ENCODE data around the gene CALHM4.
"Not testable (repeated sequence)": the region's sequence is repeated elsewhere in the genome, so short reads cannot be mapped to it uniquely, and the experiment has no call there.

CALHM4 gene

DNA sequence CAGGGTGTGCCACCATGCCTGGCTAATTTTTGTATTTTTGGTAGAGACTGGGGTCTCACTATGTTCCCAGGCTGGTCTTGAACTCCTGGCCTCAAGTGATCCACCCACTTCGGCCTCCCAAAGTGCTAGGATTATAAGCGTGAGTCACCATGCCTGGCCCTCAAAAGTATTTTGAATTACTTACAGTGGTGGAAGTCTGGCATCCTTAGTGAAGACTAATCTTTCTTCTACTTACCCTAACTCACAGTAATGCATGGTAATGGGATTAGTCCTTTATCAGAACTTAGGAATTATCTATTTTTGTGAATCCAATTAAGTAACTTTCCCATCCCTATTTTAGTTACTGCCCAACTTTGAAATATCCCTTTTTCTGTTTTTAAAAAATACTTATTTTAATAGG is 21.7 kb downstream of the CALHM4 start:
- no peak for DNase-seq (ENCODE audit: low read depth in 2 of 2)

DNA sequence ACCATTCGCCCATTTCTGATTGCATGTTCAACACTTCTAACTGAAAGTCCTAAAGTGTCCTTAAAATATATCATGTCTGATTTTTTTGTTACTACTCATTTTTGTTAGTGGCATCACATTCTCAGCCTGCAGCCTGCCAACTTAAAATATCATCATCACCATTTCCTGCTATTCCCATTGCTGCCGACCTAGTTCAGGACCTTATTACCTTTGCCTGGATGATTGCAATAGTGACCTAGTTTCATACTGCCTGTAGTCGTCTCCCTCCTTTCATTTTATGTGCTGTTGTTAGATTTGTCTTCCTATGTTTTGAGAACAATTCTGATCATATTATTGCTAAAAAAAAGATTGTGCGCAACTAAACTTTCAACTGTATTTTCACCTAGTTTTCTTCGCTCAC is 23.9 kb downstream of the CALHM4 start:
- DNase-seq (ENCODE audit: low read depth in 2 of 2), result no peak

DNA sequence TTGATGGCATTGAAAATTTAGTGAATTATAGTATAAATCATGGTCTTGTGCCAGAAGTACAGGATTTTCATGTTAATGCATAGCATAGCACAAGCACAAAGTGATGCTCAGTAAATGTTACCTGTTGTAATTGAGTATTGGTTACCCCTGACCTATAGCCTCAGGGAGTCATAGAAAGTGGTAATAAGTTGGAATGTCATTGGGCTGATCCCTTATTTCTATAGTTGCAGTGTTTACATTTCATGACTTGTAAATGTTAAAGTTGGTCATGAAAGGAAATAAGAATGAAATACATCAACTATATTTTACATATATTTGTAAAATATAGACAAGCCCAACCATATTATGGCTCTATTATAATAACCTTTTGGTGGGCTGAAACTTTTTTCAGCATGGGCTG is 24.8 kb downstream of the CALHM4 start:
- DNase-seq (ENCODE audit: low read depth in 2 of 2), result no peak

DNA sequence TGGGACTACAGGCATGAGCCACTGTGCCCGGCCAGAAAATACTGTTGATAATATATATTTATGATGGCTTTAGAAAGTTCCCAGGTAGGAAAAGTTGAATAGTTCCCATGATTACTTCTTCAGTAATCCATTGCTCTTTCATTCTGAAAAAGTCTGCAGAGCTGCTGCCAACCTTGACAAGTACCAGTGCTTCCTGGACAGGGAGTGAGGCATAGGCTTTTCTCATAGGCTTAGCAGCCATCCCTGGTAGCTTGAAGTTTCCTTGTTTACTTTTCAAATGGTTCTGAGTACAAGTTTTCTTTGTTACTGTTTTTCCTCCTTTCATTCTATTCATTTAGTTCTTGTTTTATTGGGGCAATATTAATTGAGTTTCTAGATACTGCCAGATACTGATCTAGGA is 25.6 kb downstream of the CALHM4 start:
- no peak for DNase-seq (ENCODE audit: low read depth in 2 of 2)

DNA sequence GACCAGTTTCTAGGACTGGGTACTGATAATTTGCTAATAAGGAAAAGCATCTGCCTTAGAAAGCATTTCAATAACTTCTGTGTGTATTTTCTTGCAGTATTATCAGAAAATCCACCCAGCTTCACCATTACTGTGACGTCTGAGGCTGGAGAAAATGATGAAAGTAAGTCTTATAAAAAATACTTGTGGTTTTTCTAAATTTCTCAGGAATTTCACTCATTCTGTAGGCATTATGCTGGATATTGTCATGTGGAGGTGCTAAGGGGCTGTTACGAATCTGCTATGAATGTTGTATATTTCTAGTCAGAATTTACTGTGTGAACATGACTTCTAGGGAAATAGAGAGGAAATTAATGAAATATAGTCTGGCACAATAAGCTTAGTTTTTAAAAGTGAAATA is 26.6 kb downstream of the CALHM4 start:
- no peak for DNase-seq (ENCODE audit: low read depth in 2 of 2)

DNA sequence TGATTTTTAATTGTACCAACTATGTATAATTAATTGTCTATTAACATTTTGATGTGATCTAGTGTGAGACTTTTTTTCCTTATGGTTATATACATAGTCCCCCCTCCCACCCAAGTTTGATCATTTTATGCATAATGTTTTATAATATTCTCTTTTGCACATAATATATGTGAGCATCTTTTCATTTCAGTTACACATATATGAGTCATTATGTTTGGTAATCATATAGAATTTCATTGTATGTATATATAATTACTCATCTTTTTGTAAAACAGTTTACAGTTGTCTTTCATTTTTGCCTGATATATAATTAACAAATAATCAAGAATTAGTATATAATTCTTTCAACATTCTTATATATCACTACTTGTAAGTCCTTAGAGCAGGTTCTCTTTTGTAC is 32.7 kb downstream of the CALHM4 start:
- no peak for DNase-seq (ENCODE audit: low read depth in 2 of 2)

DNA sequence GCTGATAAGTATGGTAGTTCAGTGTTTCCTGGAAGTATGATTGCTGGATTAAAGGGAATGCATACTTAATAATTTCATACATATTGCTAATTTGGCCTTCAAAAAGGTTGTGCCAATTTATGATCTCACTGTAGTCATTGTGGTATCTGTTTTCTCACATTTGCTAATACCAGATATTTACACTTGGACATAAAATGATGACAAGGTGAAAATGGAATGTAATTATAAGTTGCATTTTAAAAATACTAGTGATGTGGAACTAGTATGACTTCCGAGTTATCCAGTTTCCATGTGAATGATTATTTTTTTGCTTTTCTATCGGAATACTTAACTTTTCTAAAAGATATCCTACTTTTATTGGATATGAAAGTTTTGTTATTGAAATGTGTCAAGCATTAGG is 33.2 kb downstream of the CALHM4 start:
- DNase-seq (ENCODE audit: low read depth in 2 of 2), result no peak

DNA sequence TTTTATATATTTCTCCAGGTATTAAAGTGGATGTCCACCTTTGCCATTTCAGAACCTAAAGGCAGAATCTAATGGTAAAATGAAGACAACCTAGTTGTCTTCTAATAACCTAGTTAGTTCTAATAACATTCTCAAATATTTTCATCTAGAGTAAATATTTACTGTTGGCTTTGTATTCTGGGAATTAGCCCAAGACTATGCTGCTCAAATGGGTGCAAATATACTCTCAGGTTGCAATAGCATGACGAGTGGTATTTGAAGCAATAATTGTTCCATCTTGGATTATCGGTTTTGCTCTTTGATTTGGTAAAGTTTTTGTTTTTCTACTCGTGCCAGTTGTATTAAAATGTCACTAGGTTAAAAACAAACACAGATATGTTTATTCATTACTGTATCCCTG is 41.7 kb downstream of the CALHM4 start:
- no peak for DNase-seq (ENCODE audit: low read depth in 2 of 2)

DNA sequence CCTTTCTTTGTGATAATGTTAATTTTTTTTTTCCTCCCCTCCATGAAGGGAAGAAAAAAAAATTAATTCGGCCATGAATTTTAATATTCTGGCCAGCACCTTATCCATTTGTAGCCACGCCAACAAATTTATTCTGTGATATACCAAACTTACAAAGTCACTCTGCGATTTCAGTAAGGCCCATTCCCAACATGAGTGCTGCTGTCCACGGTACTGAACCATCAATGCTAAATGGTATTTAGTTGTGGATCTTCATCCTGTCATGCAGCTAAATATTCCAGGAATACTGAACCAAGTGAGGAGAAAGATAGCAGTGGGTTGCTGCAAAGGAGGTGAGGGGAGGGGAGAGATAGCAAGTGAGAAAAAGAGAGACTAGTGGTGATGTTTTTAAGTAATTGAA is 43.3 kb downstream of the CALHM4 start:
- no peak for DNase-seq (ENCODE audit: low read depth in 2 of 2)

DNA sequence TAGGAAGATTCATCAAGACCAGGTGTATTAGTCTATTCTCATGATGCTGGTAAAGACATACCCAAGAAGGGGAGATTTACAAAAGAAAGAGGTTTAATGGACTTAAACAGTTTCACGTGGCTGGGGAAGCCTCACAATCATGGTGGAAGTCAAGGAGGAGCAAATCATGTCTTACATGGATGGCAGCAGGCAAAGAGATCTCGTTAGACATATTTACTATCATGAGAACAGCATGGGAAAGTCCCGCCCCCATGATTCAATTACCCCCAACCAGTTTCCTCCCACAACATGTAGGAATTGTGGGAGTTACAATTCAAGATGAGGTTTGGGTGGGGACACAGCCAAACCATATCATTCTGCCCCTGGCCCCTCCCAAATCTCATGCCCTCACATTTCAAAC is 50.4 kb downstream of the CALHM4 start:
- not testable (repeated sequence) for DNase-seq (ENCODE audit: low read depth in 2 of 2)

DNA sequence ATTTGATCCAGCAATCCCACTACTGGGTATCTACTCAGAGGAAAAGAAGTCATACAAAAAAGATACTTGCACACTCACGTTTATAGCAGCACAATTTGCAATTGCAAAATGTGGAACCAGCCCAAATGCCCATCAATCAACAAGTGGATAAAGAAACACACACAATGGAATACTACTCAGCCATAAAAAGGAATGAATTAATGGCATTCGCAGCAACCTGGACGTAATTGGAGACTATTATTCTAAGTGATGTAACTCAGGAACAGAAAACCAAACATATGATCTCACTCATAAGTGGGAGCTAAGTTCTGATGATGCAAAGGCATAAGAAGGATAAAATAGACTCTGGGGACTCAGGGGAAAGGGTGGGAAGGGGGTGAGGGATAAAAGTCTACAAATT is 51.3 kb downstream of the CALHM4 start:
- not testable (repeated sequence) for DNase-seq (ENCODE audit: low read depth in 2 of 2)

DNA sequence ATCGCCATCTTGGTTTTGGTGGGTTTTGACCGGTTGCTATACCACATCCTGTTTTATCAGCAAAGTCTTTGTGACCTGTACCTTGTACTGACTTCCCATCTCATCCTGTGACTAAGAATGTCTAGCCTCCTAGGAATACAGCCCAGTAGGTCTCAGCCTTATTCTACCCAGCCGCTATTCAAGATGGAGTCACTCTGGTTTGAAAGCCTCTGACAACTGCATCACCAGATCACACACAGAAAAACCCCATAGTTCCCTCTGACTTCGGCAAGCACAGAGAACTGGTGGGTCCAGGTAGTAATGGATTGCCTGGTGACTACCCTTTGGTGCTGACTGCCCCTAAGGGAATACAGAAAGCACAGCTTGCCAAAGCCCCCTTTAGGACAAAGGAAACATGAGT is 52.4 kb downstream of the CALHM4 start:
- no peak for DNase-seq (ENCODE audit: low read depth in 2 of 2)
